GM12874 (cell line): Measurements from ENCODE around the gene CDH11.

ENCODE experiments used
- CTCF ChIP-seq: IDR thresholded peaks from 2 replicates; pipeline ENCODE4 v1.5.1; 2011; ENCODE audit warnings: low read depth, mild to moderate bottlenecking, control low read depth, low read length, moderate library complexity; ENCODE audit not compliant: insufficient read depth

The CDH11 gene

GRCh38 chr16:65125871-65126270 lies 4.0 kb upstream of the CDH11 start:
- TF ChIP-seq CTCF: no peak

GRCh38 chr16:65125322-65125721 lies 3.5 kb upstream of the CDH11 start:
- no peak for TF ChIP-seq CTCF

GRCh38 chr16:65124596-65124995 lies 2.7 kb upstream of the CDH11 start:
- no peak for TF ChIP-seq CTCF

- no peak for TF ChIP-seq CTCF
These were observed 2.3 kb upstream of the CDH11 start for GRCh38 chr16:65124212-65124548.

- no peak for TF ChIP-seq CTCF
These were observed 1.7 kb upstream of the CDH11 start for GRCh38 chr16:65123396-65124211.

- TF ChIP-seq CTCF: no peak
These were observed 997 bp upstream of the CDH11 start for GRCh38 chr16:65122724-65123395.

GRCh38 chr16:65120831-65121721 lies 787 bp downstream of the CDH11 start:
- TF ChIP-seq CTCF: no peak
